Measurements from ENCODE around the gene TRIM36. TPM values are rescaled to one million over a fixed set of nuclear protein-coding genes. Genes with fewer than 3 reads are reported as not detected.

The TRIM36 gene
- total and polyA plus RNA-seq, 2 donors from 2014 or later: 0.39 to 1.8 TPM

DNA sequence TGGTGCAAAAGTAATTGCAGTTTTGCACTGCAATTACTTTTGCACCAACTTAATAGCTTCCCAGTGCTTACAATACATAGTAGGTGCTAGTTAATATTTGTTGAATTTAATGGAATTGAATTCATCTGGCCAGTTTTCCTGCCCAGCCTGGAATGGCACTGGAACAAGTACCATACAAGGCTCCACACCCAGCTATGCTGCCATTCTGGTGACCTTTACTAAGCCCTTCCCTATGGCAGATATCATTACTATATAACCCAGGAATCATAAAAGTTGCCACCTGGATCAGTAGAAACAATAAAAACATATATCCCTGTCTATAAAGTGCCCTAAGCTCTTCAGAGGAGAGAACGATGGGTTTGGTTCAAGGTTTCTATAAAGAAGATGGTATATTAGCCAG, 22.4 kb upstream of the TRIM36 start:
- H3K9ac ChIP-seq (ENCODE audit: low read length in 3 of 3): no peak overlapping the region
- no peaks in the 10 kb centered on the region for H3K27me3 ChIP-seq (ENCODE audit: control insufficient read depth, insufficient read depth, low read length)
- no peaks in the 10 kb centered on the region for H3K4me1 ChIP-seq (ENCODE audit: control insufficient read depth in 2 of 3, insufficient read depth in 2 of 3, low read depth in 1 of 3, low read length in 3 of 3)
- H3K36me3 ChIP-seq (ENCODE audit: control insufficient read depth in 2 of 3, insufficient read depth in 3 of 3, low read length in 3 of 3): no peaks in the 10 kb centered on the region
- no peak overlapping the region for H3K4me3 ChIP-seq (ENCODE audit: low read length in 3 of 3)
- TF ChIP-seq, protein P1, sequence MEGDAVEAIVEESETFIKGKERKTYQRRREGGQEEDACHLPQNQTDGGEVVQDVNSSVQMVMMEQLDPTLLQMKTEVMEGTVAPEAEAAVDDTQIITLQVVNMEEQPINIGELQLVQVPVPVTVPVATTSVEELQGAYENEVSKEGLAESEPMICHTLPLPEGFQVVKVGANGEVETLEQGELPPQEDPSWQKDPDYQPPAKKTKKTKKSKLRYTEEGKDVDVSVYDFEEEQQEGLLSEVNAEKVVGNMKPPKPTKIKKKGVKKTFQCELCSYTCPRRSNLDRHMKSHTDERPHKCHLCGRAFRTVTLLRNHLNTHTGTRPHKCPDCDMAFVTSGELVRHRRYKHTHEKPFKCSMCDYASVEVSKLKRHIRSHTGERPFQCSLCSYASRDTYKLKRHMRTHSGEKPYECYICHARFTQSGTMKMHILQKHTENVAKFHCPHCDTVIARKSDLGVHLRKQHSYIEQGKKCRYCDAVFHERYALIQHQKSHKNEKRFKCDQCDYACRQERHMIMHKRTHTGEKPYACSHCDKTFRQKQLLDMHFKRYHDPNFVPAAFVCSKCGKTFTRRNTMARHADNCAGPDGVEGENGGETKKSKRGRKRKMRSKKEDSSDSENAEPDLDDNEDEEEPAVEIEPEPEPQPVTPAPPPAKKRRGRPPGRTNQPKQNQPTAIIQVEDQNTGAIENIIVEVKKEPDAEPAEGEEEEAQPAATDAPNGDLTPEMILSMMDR (IDR thresholded peaks at IDR 0.05; ENCODE audit: borderline replicate concordance, extremely low read depth, insufficient read depth): no peak
- FAIRE-seq (no peak), DNase-seq (no peak)
- H3K9me3 ChIP-seq (ENCODE audit: control insufficient read depth in 2 of 3, insufficient read depth in 1 of 3, low read length in 3 of 3): no peaks in the 10 kb centered on the region
- intact Hi-C loops (cut with DNase I): no loop called here
- no peak overlapping the region for H3K27ac ChIP-seq (ENCODE audit: low read depth in 2 of 2, low read length in 2 of 2)

DNA sequence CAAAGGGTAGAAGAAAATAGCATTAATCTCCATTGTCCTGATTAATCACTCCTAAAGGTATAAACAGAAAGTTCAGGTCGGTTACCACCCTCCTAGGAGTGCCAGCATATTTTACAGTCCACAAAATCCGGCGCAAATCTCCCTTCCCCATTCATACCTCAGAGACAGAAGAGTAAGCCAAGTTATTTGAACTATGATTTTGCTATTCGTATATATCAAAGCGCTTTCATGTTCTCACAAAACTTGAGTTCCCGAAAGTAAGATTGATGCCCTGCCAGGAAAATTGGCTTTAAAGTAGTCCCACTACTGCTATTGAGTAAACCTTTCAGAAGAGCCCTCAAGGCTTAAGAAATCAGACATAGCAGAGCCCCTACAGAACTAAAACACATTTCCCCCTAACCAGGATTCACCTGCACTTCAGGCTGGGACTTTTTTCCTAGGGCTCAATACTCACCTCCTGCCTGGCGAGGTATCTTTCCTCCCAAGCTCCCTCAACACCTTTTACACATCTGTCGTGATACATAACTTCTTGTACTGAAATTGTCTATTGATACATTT, 21.8 kb upstream of the TRIM36 start:
- no peak overlapping the region for H3K9ac ChIP-seq (ENCODE audit: low read length in 3 of 3)
- intact Hi-C loops (cut with DNase I): no loop called here
- no peak for DNase-seq
- no peaks in the 10 kb centered on the region for H3K4me1 ChIP-seq (ENCODE audit: control insufficient read depth in 2 of 3, insufficient read depth in 2 of 3, low read depth in 1 of 3, low read length in 3 of 3)
- H3K4me3 ChIP-seq (ENCODE audit: low read length in 3 of 3): no peak overlapping the region
- no peak for FAIRE-seq
- H3K27ac ChIP-seq (ENCODE audit: low read depth in 2 of 2, low read length in 2 of 2): no peak overlapping the region
- H3K27me3 ChIP-seq (ENCODE audit: control insufficient read depth, insufficient read depth, low read length): no peaks in the 10 kb centered on the region
- no peaks in the 10 kb centered on the region for H3K9me3 ChIP-seq (ENCODE audit: control insufficient read depth in 2 of 3, insufficient read depth in 1 of 3, low read length in 3 of 3)
- H3K36me3 ChIP-seq (ENCODE audit: control insufficient read depth in 2 of 3, insufficient read depth in 3 of 3, low read length in 3 of 3): no peaks in the 10 kb centered on the region
- TF ChIP-seq, protein P1 (IDR thresholded peaks at IDR 0.05; ENCODE audit: borderline replicate concordance, extremely low read depth, insufficient read depth): no peak

DNA sequence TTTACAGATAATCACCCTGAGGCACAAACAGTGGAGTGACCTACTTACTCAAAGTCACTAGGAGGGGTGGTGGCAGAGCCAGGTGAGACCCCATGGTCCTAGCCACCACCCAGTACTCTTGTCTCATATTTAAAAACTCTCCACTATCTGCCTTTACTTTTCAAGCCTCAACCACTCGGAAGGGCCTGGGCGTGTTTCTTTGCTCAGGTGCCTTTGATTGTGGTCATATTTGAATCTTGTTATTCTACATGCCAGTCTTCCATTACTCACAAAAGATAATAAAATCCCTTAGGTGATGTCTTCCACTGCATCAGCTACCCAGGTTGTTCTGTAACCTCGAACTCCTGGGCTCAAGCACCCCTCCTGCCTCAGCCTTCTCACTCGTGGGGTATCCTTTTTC, 20.7 kb upstream of the TRIM36 start:
- TF ChIP-seq, protein P1 (IDR thresholded peaks at IDR 0.05; ENCODE audit: borderline replicate concordance, extremely low read depth, insufficient read depth): no peak
- H3K9me3 ChIP-seq (ENCODE audit: control insufficient read depth in 2 of 3, insufficient read depth in 1 of 3, low read length in 3 of 3): no peaks in the 10 kb centered on the region
- FAIRE-seq: no peak
- intact Hi-C loops (cut with DNase I): no loop called here
- H3K36me3 ChIP-seq (ENCODE audit: control insufficient read depth in 2 of 3, insufficient read depth in 3 of 3, low read length in 3 of 3): no peaks in the 10 kb centered on the region
- DNase-seq: no peak
- no peaks in the 10 kb centered on the region for H3K27me3 ChIP-seq (ENCODE audit: control insufficient read depth, insufficient read depth, low read length)
- H3K9ac ChIP-seq (ENCODE audit: low read length in 3 of 3): no peak overlapping the region
- no peaks in the 10 kb centered on the region for H3K4me1 ChIP-seq (ENCODE audit: control insufficient read depth in 2 of 3, insufficient read depth in 2 of 3, low read depth in 1 of 3, low read length in 3 of 3)
- H3K27ac ChIP-seq (ENCODE audit: low read depth in 2 of 2, low read length in 2 of 2): no peak overlapping the region
- H3K4me3 ChIP-seq (ENCODE audit: low read length in 3 of 3): no peak overlapping the region

DNA sequence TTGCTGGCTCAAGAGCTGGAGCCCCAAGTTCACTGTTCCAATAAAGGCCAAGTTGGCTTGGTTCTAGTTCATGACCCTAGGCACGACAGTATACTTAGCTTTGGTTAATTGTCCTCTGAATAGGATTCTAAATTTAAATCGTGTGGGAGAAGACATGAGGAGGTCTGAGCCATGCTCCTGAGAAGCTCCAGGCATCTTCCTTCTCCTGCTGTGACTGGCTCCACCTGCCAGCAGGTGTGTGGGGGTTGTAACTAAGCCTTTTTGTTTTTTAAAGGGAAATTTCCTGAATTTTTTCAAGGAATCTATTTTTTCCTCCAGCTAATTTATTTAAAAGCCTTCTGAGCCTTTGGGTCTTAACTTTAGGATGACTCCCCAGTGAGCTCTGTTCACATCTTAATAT, 20.2 kb upstream of the TRIM36 start:
- TF ChIP-seq, protein P1 (IDR thresholded peaks at IDR 0.05; ENCODE audit: borderline replicate concordance, extremely low read depth, insufficient read depth): no peak
- Histone ChIP-seq H3K4me1 (ENCODE audit: control insufficient read depth in 2 of 3, insufficient read depth in 2 of 3, low read depth in 1 of 3, low read length in 3 of 3) (no peaks in the 10 kb centered on the region), H3K4me3 (ENCODE audit: low read length in 3 of 3) (no peak overlapping the region), H3K9me3 (ENCODE audit: control insufficient read depth in 2 of 3, insufficient read depth in 1 of 3, low read length in 3 of 3) (no peaks in the 10 kb centered on the region), H3K27me3 (ENCODE audit: control insufficient read depth, insufficient read depth, low read length) (no peaks in the 10 kb centered on the region), H3K36me3 (ENCODE audit: control insufficient read depth in 2 of 3, insufficient read depth in 3 of 3, low read length in 3 of 3) (no peaks in the 10 kb centered on the region), H3K9ac (ENCODE audit: low read length in 3 of 3) (no peak overlapping the region), H3K27ac (ENCODE audit: low read depth in 2 of 2, low read length in 2 of 2) (no peak overlapping the region)
- no peak for DNase-seq
- intact Hi-C loops (cut with DNase I): no loop called here
- FAIRE-seq: no peak

All from kidney (tissue), 14 donors.